Suppressor macrophage (primary cell): ENCODE data around the gene DYDC2.
"Not testable (repeated sequence)": the region's sequence is repeated elsewhere in the genome, so short reads cannot be mapped to it uniquely, and the experiment has no call there.

Experiments
- DNase-seq, 4 experiments: peaks; one replicate each; pipeline ENCODE4 v3.0.0-alpha.2; 2020 to 2022
- total RNA-seq, 17 experiments: gene quantifications; one replicate each; lab custom pipeline; 2026; ENCODE audit warnings: mixed read lengths in 6 of 17, inconsistent platforms in 3 of 17; lab: John Stamatoyannopoulos, UW

The DYDC2 gene
- 0 to 1.8 (median 0) reads per million in 17 experiments for total RNA-seq

- DNase-seq, result peak; percentile 49 to 78 (median 66)
Observed at GRCh38 chr10:80356563-80356988, at the start of gene DYDC2, which contains the start of gene DYDC1. TSS of gene DYDC2 (plus strand) at chr10:80356781. CDS start at chr10:80362444, 5,663 bp downstream. TSS of gene DYDC1 (minus strand) at chr10:80356755. CDS start at chr10:80352601, 4,154 bp downstream.

GRCh38 chr10:80313523-80313922 is 43.1 kb upstream of the DYDC2 start:
- DNase-seq, result no peak

- no peak for DNase-seq
Observed at GRCh38 chr10:80315391-80315790, 41.2 kb upstream of the DYDC2 start.

- no peak for DNase-seq
Observed at GRCh38 chr10:80318742-80319141, 37.8 kb upstream of the DYDC2 start.

- DNase-seq, result no peak
Observed at GRCh38 chr10:80319318-80319717, 37.3 kb upstream of the DYDC2 start.

- no peak for DNase-seq
Observed at GRCh38 chr10:80319725-80320290, 36.8 kb upstream of the DYDC2 start.

GRCh38 chr10:80320377-80320776 is 36.2 kb upstream of the DYDC2 start:
- DNase-seq, result no peak

GRCh38 chr10:80321183-80321582 is 35.4 kb upstream of the DYDC2 start:
- DNase-seq, result no peak

- no peak for DNase-seq
Observed at GRCh38 chr10:80322158-80322557, 34.4 kb upstream of the DYDC2 start.

- no peak for DNase-seq
Observed at GRCh38 chr10:80322711-80323110, 33.9 kb upstream of the DYDC2 start.

- no peak for DNase-seq
Observed at GRCh38 chr10:80323311-80323710, 33.3 kb upstream of the DYDC2 start.

GRCh38 chr10:80324086-80324485 is 32.5 kb upstream of the DYDC2 start:
- DNase-seq, result no peak

GRCh38 chr10:80324891-80325364 is 31.7 kb upstream of the DYDC2 start:
- DNase-seq, result no peak

GRCh38 chr10:80333983-80334382 is 22.6 kb upstream of the DYDC2 start:
- no peak for DNase-seq

- no peak for DNase-seq
Observed at GRCh38 chr10:80344276-80344675, 12.3 kb upstream of the DYDC2 start.

- DNase-seq, result no peak
Observed at GRCh38 chr10:80344912-80345311, 11.7 kb upstream of the DYDC2 start.

- DNase-seq, result no peak
Observed at GRCh38 chr10:80350251-80350650, 6.3 kb upstream of the DYDC2 start.

GRCh38 chr10:80351220-80351619 is 5.4 kb upstream of the DYDC2 start:
- DNase-seq, result peak; percentile 13 to 50 (median 41)

- DNase-seq, result no peak
Observed at GRCh38 chr10:80356989-80357850, 639 bp downstream of the DYDC2 start.

GRCh38 chr10:80357851-80358125 is 1.2 kb downstream of the DYDC2 start:
- no peak for DNase-seq

- not testable (repeated sequence) for DNase-seq
Observed at GRCh38 chr10:80358925-80359324, 2.3 kb downstream of the DYDC2 start.

- DNase-seq, result no peak
Observed at GRCh38 chr10:80359644-80360043, 3.1 kb downstream of the DYDC2 start.

- DNase-seq, result no peak
Observed at GRCh38 chr10:80365510-80365909, 8.9 kb downstream of the DYDC2 start.

- DNase-seq, result no peak
Observed at GRCh38 chr10:80371467-80371866, 14.9 kb downstream of the DYDC2 start.
